GM18502 (cell line): ENCODE results near the gene UBALD2.
"Not testable (repeated sequence)": the region's sequence is repeated elsewhere in the genome, so short reads cannot be mapped to it uniquely, and the experiment has no call there.

Experiments
- ATAC-seq: cut with Tn5 transposase; IDR thresholded peaks from one replicate; pipeline ENCODE4 v1.9.1; 2021; ENCODE audit warnings: mild to moderate bottlenecking; ENCODE audit not compliant: unreplicated experiment, poor library complexity

The UBALD2 gene

GRCh38 chr17:76264755-76265623, at the start of gene UBALD2:
TSS of gene UBALD2 (plus strand) at chr17:76265348. CDS start at chr17:76265506, 158 bp downstream.
- ATAC-seq = peak; percentile 79

- ATAC-seq = no peak
Observed at GRCh38 chr17:76217081-76217480, 48.1 kb upstream of the UBALD2 start.

GRCh38 chr17:76219670-76220383, 45.3 kb upstream of the UBALD2 start:
- ATAC-seq = no peak

- no peak for ATAC-seq
Observed at GRCh38 chr17:76223802-76224201, 41.3 kb upstream of the UBALD2 start.

- not testable (repeated sequence) for ATAC-seq
Observed at GRCh38 chr17:76225373-76226086, 39.6 kb upstream of the UBALD2 start.

- not testable (repeated sequence) for ATAC-seq
Observed at GRCh38 chr17:76226749-76227148, 38.4 kb upstream of the UBALD2 start.

GRCh38 chr17:76232342-76232741, 32.8 kb upstream of the UBALD2 start:
- no peak for ATAC-seq

GRCh38 chr17:76233588-76234353, 31.4 kb upstream of the UBALD2 start:
- peak; percentile 8 for ATAC-seq

GRCh38 chr17:76234354-76234679, 30.8 kb upstream of the UBALD2 start:
- ATAC-seq = peak; percentile 52

- no peak for ATAC-seq
Observed at GRCh38 chr17:76235883-76236282, 29.3 kb upstream of the UBALD2 start.

GRCh38 chr17:76236603-76237002, 28.5 kb upstream of the UBALD2 start:
- no peak for ATAC-seq

GRCh38 chr17:76237859-76238313, 27.3 kb upstream of the UBALD2 start:
- ATAC-seq = no peak

- ATAC-seq = no peak
Observed at GRCh38 chr17:76238847-76239537, 26.2 kb upstream of the UBALD2 start.

- ATAC-seq = peak; percentile 21
Observed at GRCh38 chr17:76239538-76240274, 25.4 kb upstream of the UBALD2 start.

GRCh38 chr17:76240461-76241203, 24.5 kb upstream of the UBALD2 start, which contains the start of gene RNF157:
TSS of gene RNF157 (minus strand) at chr17:76240493. CDS start at chr17:76240240, 253 bp downstream.
- peak; percentile 71 for ATAC-seq

- ATAC-seq = no peak
Observed at GRCh38 chr17:76241204-76241538, 24.0 kb upstream of the UBALD2 start.

- ATAC-seq = no peak
Observed at GRCh38 chr17:76241691-76242255, 23.4 kb upstream of the UBALD2 start.
